SU-DHL-6 (cell line): ENCODE data around the gene COMMD6.

ENCODE experiments used
- H2AFZ ChIP-seq: fragments of 200-600 bp; sonication (generic); 2 replicates; pipeline ENCODE4 v1.6.1; 2014; ENCODE audit warnings: low read depth, mild to moderate bottlenecking, moderate library complexity, mixed read lengths, antibody characterized with exemption, low read length; ENCODE audit not compliant: severe bottlenecking
- H3F3A ChIP-seq: fragments of 200-600 bp; shearing (Covaris generic); 2 replicates; pipeline ENCODE4 v1.6.0; 2016; ENCODE audit warnings: antibody characterized with exemption, mild to moderate bottlenecking; ENCODE audit not compliant: insufficient read depth
- H3K27ac ChIP-seq: fragments of 200-600 bp; sonication (generic); 2 replicates; pipeline ENCODE4 v1.5.1; 2016; ENCODE audit warnings: low read depth, mild to moderate bottlenecking, low read length, moderate library complexity, mixed read lengths
- H3K27me3 ChIP-seq: fragments of 200-600 bp; sonication (generic), shearing (Covaris generic); 2 replicates; pipeline ENCODE4 v1.6.0; 2014; ENCODE audit warnings: mild to moderate bottlenecking, low read length
- H3K36me3 ChIP-seq: fragments of 200-600 bp; sonication (generic); 2 replicates; pipeline ENCODE4 v1.6.1; 2014; ENCODE audit warnings: mild to moderate bottlenecking, low read length, mixed read lengths
- H3K4me2 ChIP-seq: fragments of 300-600, 200-600 bp; shearing (Covaris generic), sonication (generic); 2 replicates; pipeline ENCODE4 v1.6.0; 2014; ENCODE audit warnings: low read length, low read depth, mild to moderate bottlenecking; ENCODE audit not compliant: poor library complexity, severe bottlenecking
- H3K4me3 ChIP-seq: fragments of 200-600 bp; sonication (generic); 2 replicates; pipeline ENCODE4 v1.5.1; 2014; ENCODE audit warnings: antibody characterized with exemption, low read length, mild to moderate bottlenecking, mixed read lengths; ENCODE audit not compliant: insufficient read depth, poor library complexity, severe bottlenecking
- H3K79me2 ChIP-seq: fragments of 200-600 bp; sonication (generic); 2 replicates; pipeline ENCODE4 v1.6.1; 2014; ENCODE audit warnings: mild to moderate bottlenecking, low read length, moderate library complexity; ENCODE audit not compliant: insufficient read depth
- H3K9ac ChIP-seq: fragments of 200-600 bp; sonication (generic); 2 replicates; pipeline ENCODE4 v1.7.0; 2014; ENCODE audit warnings: mild to moderate bottlenecking, low read length
- H3K9me2 ChIP-seq: fragments of 200-600 bp; sonication (generic); replicated peaks from 2 replicates; pipeline ENCODE4 v1.6.1; 2014; ENCODE audit warnings: low read length; ENCODE audit not compliant: insufficient read depth
- H3K9me3 ChIP-seq: fragments of 200-600 bp; sonication (generic); 2 replicates; pipeline ENCODE4 v1.6.1; 2014; ENCODE audit warnings: low read length, mixed read lengths; ENCODE audit not compliant: insufficient read depth
- H4K20me1 ChIP-seq: fragments of 200-600 bp; sonication (generic); 2 replicates; pipeline ENCODE4 v1.6.1; 2014; ENCODE audit warnings: low read depth, mild to moderate bottlenecking, antibody characterized with exemption, low read length, moderate library complexity, mixed read lengths
- CTCF ChIP-seq: fragments of 200-600 bp; sonication (generic); IDR thresholded peaks from one replicate; pipeline ENCODE4 v1.5.1; 2017; ENCODE audit warnings: antibody characterized with exemption, mild to moderate bottlenecking, low read length, moderate library complexity; ENCODE audit not compliant: insufficient read depth, poor library complexity, severe bottlenecking
- EZH2phosphoT487 ChIP-seq: fragments of 200-600 bp; sonication (generic), shearing (Covaris generic); conservative IDR thresholded peaks from 2 replicates; pipeline ENCODE4 v1.6.1; 2018; ENCODE audit warnings: mild to moderate bottlenecking, antibody characterized with exemption, low read length, moderate library complexity, mixed read lengths

The COMMD6 gene

GRCh38 chr13:75511051-75511625 lies 26.5 kb downstream of the COMMD6 start:
- H3F3A ChIP-seq: no peaks in the 10 kb centered on the region
- H3K79me2 ChIP-seq: no peaks in the 10 kb centered on the region
- no peaks in the 10 kb centered on the region for H3K9me2 ChIP-seq
- no peaks in the 10 kb centered on the region for H3K27me3 ChIP-seq
- H3K9ac ChIP-seq: no peak overlapping the region
- no peaks in the 10 kb centered on the region for H4K20me1 ChIP-seq
- H3K4me3 ChIP-seq: no peak overlapping the region
- no peak for TF ChIP-seq EZH2phosphoT487
- no peak for TF ChIP-seq CTCF
- no peak overlapping the region for H2AFZ ChIP-seq
- H3K9me3 ChIP-seq: no peaks in the 10 kb centered on the region
- H3K27ac ChIP-seq: no peak overlapping the region
- no peak overlapping the region for H3K4me2 ChIP-seq
- H3K36me3 ChIP-seq: no peaks in the 10 kb centered on the region

- no peak for TF ChIP-seq EZH2phosphoT487
- Histone ChIP-seq H3K9me3 (no peaks in the 10 kb centered on the region), H2AFZ (no peak overlapping the region), H3K9ac (no peak overlapping the region), H4K20me1 (no peaks in the 10 kb centered on the region), H3K27ac (no peak overlapping the region), H3K36me3 (no peaks in the 10 kb centered on the region), H3K79me2 (no peaks in the 10 kb centered on the region), H3K4me3 (no peak overlapping the region), H3K4me2 (no peak overlapping the region), H3F3A (no peaks in the 10 kb centered on the region), H3K27me3 (no peaks in the 10 kb centered on the region), H3K9me2 (no peaks in the 10 kb centered on the region)
Observed at GRCh38 chr13:75508002-75508548, 29.6 kb downstream of the COMMD6 start.

- Histone ChIP-seq H3K4me3 (no peak overlapping the region), H3K9ac (no peak overlapping the region), H3K27me3 (no peaks in the 10 kb centered on the region), H3K9me2 (no peaks in the 10 kb centered on the region), H3K79me2 (no peaks in the 10 kb centered on the region), H4K20me1 (no peaks in the 10 kb centered on the region), H3F3A (no peaks in the 10 kb centered on the region), H3K4me2 (no peak overlapping the region), H2AFZ (no peak overlapping the region), H3K36me3 (no peaks in the 10 kb centered on the region), H3K27ac (no peak overlapping the region), H3K9me3 (no peaks in the 10 kb centered on the region)
- TF ChIP-seq EZH2phosphoT487: no peak
- TF ChIP-seq CTCF: no peak
Observed at GRCh38 chr13:75507027-75508001, 30.3 kb downstream of the COMMD6 start.
